Activated CD8-positive, alpha-beta memory T cell treated with anti-CD3 and anti-CD28 coated beads, Interleukin-2, amount 50 U/mL, for 1 hour (primary cell): ENCODE data around the gene SPRR1A.

Source experiments
- DNase-seq: peaks from one replicate; pipeline ENCODE4 v3.0.0-alpha.2; 2020; ENCODE audit errors: extremely low read depth

SPRR1A gene

GRCh38 chr1:153030895-153031294 is 47.0 kb downstream of the SPRR1A start, which contains the start of gene SPRR1B:
Gene SPRR1B (plus strand): TSS chr1:153031203. CDS start chr1:153032346, 1,143 bp downstream.
- no peak for DNase-seq

GRCh38 chr1:153032073-153032472 is 48.2 kb downstream of the SPRR1A start:
- no peak for DNase-seq

DNA sequence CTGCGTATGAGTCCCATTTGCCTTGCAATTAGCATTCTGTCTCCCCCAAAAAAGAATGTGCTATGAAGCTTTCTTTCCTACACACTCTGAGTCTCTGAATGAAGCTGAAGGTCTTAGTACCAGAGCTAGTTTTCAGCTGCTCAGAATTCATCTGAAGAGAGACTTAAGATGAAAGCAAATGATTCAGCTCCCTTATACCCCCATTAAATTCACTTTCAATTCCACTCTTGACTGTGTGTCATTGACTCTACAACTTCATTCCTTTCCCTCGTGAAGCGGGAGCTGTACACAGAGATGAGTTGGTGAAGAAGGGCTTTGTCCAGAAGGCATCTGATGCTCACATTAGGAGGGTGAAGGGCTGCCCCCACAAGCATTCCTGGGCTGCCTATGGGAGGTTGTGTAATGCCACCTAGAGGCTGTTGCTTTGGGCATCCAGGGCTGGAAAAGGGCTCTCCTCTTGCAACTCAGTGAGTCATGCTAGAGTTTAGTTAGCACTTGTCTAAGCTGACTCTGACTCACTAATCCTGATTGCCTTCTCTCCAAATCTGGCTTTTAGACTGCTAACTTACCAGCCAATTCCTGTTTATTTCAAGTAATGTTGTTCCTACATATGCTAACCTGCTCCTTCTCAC is 48.9 kb downstream of the SPRR1A start:
- no peak for DNase-seq

DNA sequence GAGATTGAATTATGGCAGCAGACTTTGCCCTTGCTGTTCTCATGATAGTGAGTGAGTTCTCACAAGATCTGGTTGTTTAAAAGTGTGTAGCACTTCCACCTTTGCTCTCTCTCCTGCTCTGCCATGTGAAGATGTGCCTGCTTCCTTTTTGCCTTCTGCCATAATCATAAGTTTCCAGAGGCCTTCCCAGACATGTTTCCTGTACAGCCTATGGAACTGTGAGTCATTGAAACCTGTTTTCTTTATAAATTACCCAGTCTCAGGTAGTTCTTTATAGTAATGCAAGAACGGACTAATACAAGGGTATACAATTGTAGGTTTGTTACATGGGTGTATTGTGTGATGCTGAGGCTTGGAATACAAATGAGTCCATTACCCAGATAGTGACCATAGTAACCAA is 51.3 kb downstream of the SPRR1A start:
- no peak for DNase-seq
